IMR-90 (cell line): ENCODE measurements around the gene AGAP2.

Source experiments
- CTCF ChIP-seq: conservative IDR thresholded peaks from 2 replicates; pipeline ENCODE4 v1.5.1; 2012; ENCODE audit warnings: mild to moderate bottlenecking, low read depth, low read length, improper control_type of control experiment
- MXI1 ChIP-seq: IDR thresholded peaks from 2 replicates; pipeline ENCODE4 v1.6.1; 2012; ENCODE audit warnings: low read depth, mild to moderate bottlenecking, low read length, moderate library complexity, borderline replicate concordance
- POLR2A ChIP-seq: IDR thresholded peaks from 2 replicates; pipeline ENCODE4 v1.6.1; 2012; ENCODE audit warnings: mild to moderate bottlenecking, low read depth, low read length

DNA sequence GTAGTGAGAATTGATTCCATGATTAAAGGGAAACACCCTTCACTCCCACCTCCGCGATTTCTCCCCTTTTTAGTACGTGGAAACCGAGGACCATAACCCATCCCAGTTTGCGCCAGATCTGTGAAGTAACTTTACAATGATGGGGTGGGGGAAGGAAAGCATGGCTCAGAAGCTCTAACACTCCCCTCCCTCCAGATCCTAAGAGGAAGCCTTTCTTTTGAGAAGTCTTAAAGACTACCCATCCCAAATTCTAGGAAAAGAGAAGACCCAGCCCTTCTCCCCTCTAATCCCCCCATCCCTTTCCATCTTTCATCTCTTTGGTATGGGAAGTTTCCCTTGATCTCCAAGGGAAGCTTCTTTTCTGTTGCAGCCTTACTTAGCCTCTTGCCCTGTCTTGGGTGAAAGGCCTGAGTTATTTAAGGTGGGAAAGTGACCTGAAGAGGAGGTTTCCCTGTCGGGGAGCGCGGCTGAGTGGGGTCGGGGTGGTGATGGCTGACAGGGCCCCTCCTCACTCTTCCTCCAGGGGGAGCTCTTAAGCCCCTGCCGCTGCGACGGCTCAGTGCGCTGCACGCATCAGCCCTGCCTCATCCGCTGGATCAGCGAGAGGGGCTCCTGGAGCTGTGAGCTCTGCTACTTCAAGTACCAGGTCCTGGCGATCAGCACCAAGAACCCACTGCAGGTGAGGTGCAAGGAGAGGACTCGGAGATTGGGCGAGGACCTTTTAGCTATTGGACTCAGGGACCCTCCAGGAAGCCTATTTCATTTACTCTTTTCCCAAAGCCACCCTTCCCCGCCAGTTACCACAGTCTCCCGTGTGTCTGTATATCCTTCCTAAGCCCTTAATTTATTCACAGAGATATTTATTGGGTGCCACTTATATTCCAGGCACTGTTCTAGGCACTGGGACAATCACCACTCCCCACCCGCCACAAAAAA lies 18.1 kb upstream of the AGAP2 start:
- TF ChIP-seq CTCF (peak; percentile 56), POLR2A (no peak), MXI1 (no peak)
